GM23248 (cell line): Measurements from ENCODE around the gene TPO.

Experiments
- EZH2 ChIP-seq: fragments of 200-600 bp; sonication (generic); IDR thresholded peaks from 2 replicates; pipeline ENCODE4 v1.6.1; 2018; ENCODE audit warnings: antibody characterized with exemption, mild to moderate bottlenecking; ENCODE audit not compliant: insufficient read depth, poor library complexity, severe bottlenecking
- EZH2phosphoT487 ChIP-seq: fragments of 200-600 bp; sonication (generic); IDR thresholded peaks from 2 replicates; pipeline ENCODE4 v1.6.1; 2018; ENCODE audit warnings: antibody characterized with exemption, moderate library complexity, mild to moderate bottlenecking, low read depth; ENCODE audit not compliant: insufficient read depth

- TF ChIP-seq EZH2 (no peak), EZH2phosphoT487 (no peak)
These were observed 98.2 kb downstream of the TPO start for GRCh38 chr2:1511455-1511854.
